ENCODE measurements around the gene GSG1.

The GSG1 gene

GRCh38 chr12:13119826-13120225, 16.4 kb upstream of the GSG1 start:
- no peak for DNase-seq (ENCODE audit: low spot score)

- no peak for DNase-seq (ENCODE audit: low spot score)
Observed at GRCh38 chr12:13117029-13117428, 13.6 kb upstream of the GSG1 start.

GRCh38 chr12:13116259-13116658, 12.8 kb upstream of the GSG1 start:
- no peak for DNase-seq (ENCODE audit: low spot score)

GRCh38 chr12:13114251-13115052, 11.0 kb upstream of the GSG1 start:
- DNase-seq (ENCODE audit: low spot score), result no peak

GRCh38 chr12:13112968-13113367, 9.5 kb upstream of the GSG1 start:
- DNase-seq (ENCODE audit: low spot score), result no peak

- no peak for DNase-seq (ENCODE audit: low spot score)
Observed at GRCh38 chr12:13106666-13107065, 3.2 kb upstream of the GSG1 start.

GRCh38 chr12:13105781-13106180, 2.3 kb upstream of the GSG1 start:
- DNase-seq (ENCODE audit: low spot score), result no peak

GRCh38 chr12:13104409-13104808, 942 bp upstream of the GSG1 start:
- DNase-seq (ENCODE audit: low spot score), result no peak

GRCh38 chr12:13102461-13103195, 839 bp downstream of the GSG1 start:
- no peak for DNase-seq (ENCODE audit: low spot score)

GRCh38 chr12:13101821-13102375, 1.6 kb downstream of the GSG1 start:
- no peak for DNase-seq (ENCODE audit: low spot score)

- peak; percentile 86 for DNase-seq (ENCODE audit: low spot score)
Observed at GRCh38 chr12:13100882-13101769, 2.3 kb downstream of the GSG1 start.

- no peak for DNase-seq (ENCODE audit: low spot score)
Observed at GRCh38 chr12:13100605-13100881, 2.9 kb downstream of the GSG1 start.

GRCh38 chr12:13099844-13100604, 3.4 kb downstream of the GSG1 start:
- no peak for DNase-seq (ENCODE audit: low spot score)

- DNase-seq (ENCODE audit: low spot score), result no peak
Observed at GRCh38 chr12:13099066-13099843, 4.2 kb downstream of the GSG1 start.

- DNase-seq (ENCODE audit: low spot score), result no peak
Observed at GRCh38 chr12:13097491-13098011, 5.9 kb downstream of the GSG1 start.

- no peak for DNase-seq (ENCODE audit: low spot score)
Observed at GRCh38 chr12:13095266-13095995, 8.0 kb downstream of the GSG1 start.

GRCh38 chr12:13094367-13094766, 9.1 kb downstream of the GSG1 start:
- no peak for DNase-seq (ENCODE audit: low spot score)

GRCh38 chr12:13093848-13094220, 9.6 kb downstream of the GSG1 start:
- DNase-seq (ENCODE audit: low spot score), result no peak

GRCh38 chr12:13093191-13093847, 10.1 kb downstream of the GSG1 start:
- no peak for DNase-seq (ENCODE audit: low spot score)

Measured in germinal center (tissue), 1 donor.